Colonic mucosa (tissue), 4 donors: Measurements from ENCODE around the gene GRHPR. TPM values are rescaled to one million over a fixed set of nuclear protein-coding genes. Genes with fewer than 3 reads are reported as not detected.

ENCODE experiments used
- DNase-seq: peaks from one replicate; pipeline ENCODE4 v3.0.0-alpha.2; 2020
- H3K27ac ChIP-seq: fragments of 200-600 bp; one replicate; pipeline ENCODE4 v1.8.0; 2021
- H3K27me3 ChIP-seq: fragments of 200-600 bp; one replicate; pipeline ENCODE4 v1.8.0; 2021
- H3K36me3 ChIP-seq: fragments of 200-600 bp; one replicate; pipeline ENCODE4 v1.8.0; 2021
- H3K4me1 ChIP-seq: fragments of 200-600 bp; one replicate; pipeline ENCODE4 v1.8.0; 2021; ENCODE audit warnings: mild to moderate bottlenecking
- H3K4me3 ChIP-seq: fragments of 200-600 bp; one replicate; pipeline ENCODE4 v1.8.0; 2021
- H3K9ac ChIP-seq, 2 donors: one replicate each; pipeline ENCODE4 v1.7.0; 2013; ENCODE audit warnings: control low read depth in 2 of 2, low read depth in 2 of 2, low read length in 2 of 2
- H3K9me3 ChIP-seq: fragments of 200-600 bp; one replicate; pipeline ENCODE4 v1.8.0; 2021
- CTCF ChIP-seq: fragments of 200-600 bp; IDR thresholded peaks from one replicate; pipeline ENCODE4 v1.8.0; 2022; ENCODE audit warnings: antibody characterized with exemption, mild to moderate bottlenecking
- intact Hi-C: fragments of 100-400 bp; cut with DNase I; formaldehyde crosslinking; loops from one replicate; pipeline ENCODE4 v1.14.1; 2022
- total RNA-seq, 2 donors: library from RNA; stranded (reverse); fragmentation: NEBNext Ultra II Directional in 1 of 2; extraction: Animal tissue kit (Norgen Biotek cat#: 25700) in 1 of 2; gene quantifications; one replicate each; pipeline ENCODE4 v1.2.1, GENCODE V29; 2021
- donor health status: healthy.
- donor health status: DM: no; HTN: no; CAD: no.
- donor health status: DM: no; HTN: no; CAD: no.

GRHPR gene
- total RNA-seq, 2 donors from 2014 or later: 71.1 to 94.0 TPM

GRCh38 chr9:37451628-37452027, 29.1 kb downstream of the GRHPR start:
- no peaks in the 10 kb centered on the region for H3K4me1 ChIP-seq
- H3K27me3 ChIP-seq: no peaks in the 10 kb centered on the region
- H3K36me3 ChIP-seq: no peaks in the 10 kb centered on the region
- intact Hi-C loops: no loop called here
- no peak for DNase-seq
- no peak overlapping the region for H3K9ac ChIP-seq
- TF ChIP-seq CTCF: no peak
- H3K9me3 ChIP-seq: no peaks in the 10 kb centered on the region
- no peak overlapping the region for H3K27ac ChIP-seq
- no peak overlapping the region for H3K4me3 ChIP-seq

- H3K4me1 ChIP-seq: no peaks in the 10 kb centered on the region
- no peaks in the 10 kb centered on the region for H3K27me3 ChIP-seq
- TF ChIP-seq CTCF: no peak
- H3K27ac ChIP-seq: no peak overlapping the region
- H3K4me3 ChIP-seq: no peak overlapping the region
- intact Hi-C loops: no loop called here
- no peaks in the 10 kb centered on the region for H3K9me3 ChIP-seq
- no peaks in the 10 kb centered on the region for H3K36me3 ChIP-seq
- no peak overlapping the region for H3K9ac ChIP-seq
- no peak for DNase-seq
These were observed 30.1 kb downstream of the GRHPR start for GRCh38 chr9:37452611-37453010.

GRCh38 chr9:37453827-37454226, 31.3 kb downstream of the GRHPR start:
- Histone ChIP-seq H3K9ac (no peak overlapping the region), H3K27me3 (no peaks in the 10 kb centered on the region), H3K27ac (no peak overlapping the region), H3K36me3 (no peaks in the 10 kb centered on the region), H3K9me3 (no peaks in the 10 kb centered on the region), H3K4me1 (no peaks in the 10 kb centered on the region), H3K4me3 (no peak overlapping the region)
- intact Hi-C loops: no loop called here
- no peak for DNase-seq
- TF ChIP-seq CTCF: no peak

GRCh38 chr9:37454238-37454637, 31.7 kb downstream of the GRHPR start:
- Histone ChIP-seq H3K4me3 (no peak overlapping the region), H3K27me3 (no peaks in the 10 kb centered on the region), H3K9ac (no peak overlapping the region), H3K9me3 (no peaks in the 10 kb centered on the region), H3K27ac (no peak overlapping the region), H3K4me1 (no peaks in the 10 kb centered on the region), H3K36me3 (no peaks in the 10 kb centered on the region)
- no peak for TF ChIP-seq CTCF
- intact Hi-C loops: no loop called here
- DNase-seq: no peak

GRCh38 chr9:37455884-37456647, 33.6 kb downstream of the GRHPR start:
- Histone ChIP-seq H3K9me3 (no peaks in the 10 kb centered on the region), H3K4me1 (no peaks in the 10 kb centered on the region)

More at GRCh38 chr9:37455884-37456647, 33.6 kb downstream of the GRHPR start:
- Histone ChIP-seq H3K36me3 (no peaks in the 10 kb centered on the region), H3K27me3 (no peaks in the 10 kb centered on the region), H3K4me3 (no peak overlapping the region), H3K27ac (no peak overlapping the region), H3K9ac (no peak overlapping the region)
- DNase-seq: no peak
- intact Hi-C loops: no loop called here
- no peak for TF ChIP-seq CTCF
